K562 (cell line): Measurements from ENCODE around the gene SHISAL1.

Source experiments
- EZH2 ChIP-seq: IDR thresholded peaks from 2 replicates; pipeline ENCODE4 v1.6.1; 2012; ENCODE audit warnings: low read depth, mild to moderate bottlenecking, inconsistent platforms, low read length, borderline replicate concordance
- FOXJ3 ChIP-seq: sonication (generic); formaldehyde crosslinking; IDR thresholded peaks from 2 replicates; pipeline ENCODE4 v1.4.0; 2020; ENCODE audit warnings: mild to moderate bottlenecking, missing genetic modification reagents
- IRF1 ChIP-seq: sonication (generic); formaldehyde crosslinking; IDR thresholded peaks from 2 replicates; pipeline ENCODE4 v1.8.0; 2022; ENCODE audit warnings: missing genetic modification reagents, mild to moderate bottlenecking, borderline replicate concordance
- JUN ChIP-seq, 2 experiments: sonication (generic) in 1 of 2; formaldehyde crosslinking in 1 of 2; IDR thresholded peaks; 2 replicates each; pipeline versions ENCODE4 v1.6.1 to v1.8.0; 2012 to 2022; ENCODE audit warnings: borderline replicate concordance in 2 of 2, mild to moderate bottlenecking in 2 of 2, improper control_type of control experiment in 1 of 2, low read depth in 1 of 2, low read length in 1 of 2, missing genetic modification reagents in 1 of 2
- ZNF449 ChIP-seq: fragments of 250-450 bp; sonication (Bioruptor Pico); IDR thresholded peaks from 2 replicates; pipeline ENCODE4 v1.8.0; 2022; ENCODE audit warnings: moderate library complexity, mild to moderate bottlenecking, inconsistent platforms

GRCh38 chr22:44330744-44331660 lies 18.3 kb upstream of the SHISAL1 start:
- TF ChIP-seq EZH2 (no peak), IRF1 (CRISPR knock-in tag) (no peak), JUN (IDR thresholded peaks at IDR 0.05; ENCODE audit: borderline replicate concordance, low read depth, low read length) (no peak), JUN (CRISPR knock-in tag; IDR thresholded peaks at IDR 0.05; ENCODE audit: borderline replicate concordance) (no peak), ZNF449 (no peak), FOXJ3 (CRISPR knock-in tag) (no peak)
